Heart left ventricle (tissue), 16 donors: ENCODE data around the gene PHF1. TPM values are rescaled to one million over a fixed set of nuclear protein-coding genes. Genes with fewer than 3 reads are reported as not detected.

Experiments
- ATAC-seq, 4 donors: fragments of 200-7000 bp; cut with Tn5 transposase; one replicate each; pipeline ENCODE4 v1.9.1; 2020 to 2022; ENCODE audit warnings: moderate library complexity in 4 of 4, mild to moderate bottlenecking in 3 of 4, moderate number of reproducible peaks in 1 of 4
- DNase-seq, 5 donors: peaks; one replicate each; pipeline ENCODE4 v3.0.0-alpha.2; 2020
- H3K27ac ChIP-seq, 12 donors: fragments of 200-600 bp; sonication (generic) in 4 of 12; one replicate each; pipeline versions ENCODE4 v1.5.0 to v1.8.0; 2016 to 2022; ENCODE audit warnings: mild to moderate bottlenecking in 2 of 12
- H3K27me3 ChIP-seq, 9 donors: fragments of 200-600 bp; sonication (generic) in 2 of 9; one replicate each; pipeline versions ENCODE4 v1.5.1 to v1.8.0; 2016 to 2022; ENCODE audit warnings: mild to moderate bottlenecking in 3 of 9
- H3K36me3 ChIP-seq, 9 donors: fragments of 200-600 bp; sonication (generic) in 2 of 9; one replicate each; pipeline versions ENCODE4 v1.5.0 to v1.8.0; 2018 to 2022; ENCODE audit warnings: mild to moderate bottlenecking in 2 of 9
- H3K4me1 ChIP-seq, 12 donors: fragments of 200-600 bp; sonication (generic) in 4 of 12; one replicate each; pipeline versions ENCODE4 v1.5.0 to v1.8.0; 2016 to 2022; ENCODE audit warnings: mild to moderate bottlenecking in 3 of 12
- H3K4me3 ChIP-seq, 12 donors: fragments of 200-600 bp; sonication (generic) in 4 of 12; one replicate each; pipeline versions ENCODE4 v1.5.0 to v1.8.0; 2017 to 2022; ENCODE audit warnings: mild to moderate bottlenecking in 9 of 12, moderate library complexity in 4 of 12
- H3K9me3 ChIP-seq, 12 donors: fragments of 200-600 bp; sonication (generic) in 4 of 12; one replicate each; pipeline versions ENCODE4 v1.5.0 to v1.8.0; 2016 to 2022; ENCODE audit warnings: mild to moderate bottlenecking in 1 of 12
- POLR2A ChIP-seq, 2 donors: fragments of 450-650 bp; IDR thresholded peaks; one replicate each; pipeline ENCODE4 v1.6.1; 2017; ENCODE audit warnings: antibody characterized with exemption in 2 of 2, mild to moderate bottlenecking in 2 of 2, moderate library complexity in 2 of 2
- WGBS, 4 donors: extraction: QIAGEN DNeasy Blood & Tissue Kit in 2 of 4; methylation state at CpG; one replicate each; pipeline versions ENCODE4 v1.1.5 to v1.1.7; 2013 to 2018; 5-methylcytosine and 5-hydroxymethylcytosine counted together
- intact Hi-C, 10 donors: fragments of 100-400 bp; cut with DNase I; formaldehyde crosslinking; loops; one replicate each; pipeline versions ENCODE4 v1.11.1 to v1.14.2; 2022
- polyA plus RNA-seq, 2 donors: library from polyadenylated mRNA; stranded (reverse); fragments of 200-250 nt; gene quantifications; one replicate each; pipeline ENCODE4 v1.2.3, GENCODE V29; 2013
- total RNA-seq, 9 donors: library from RNA; depleted of rRNA in 2 of 9; stranded (reverse); fragments of >200 nt in 2 of 9; fragmentation: NEBNext Ultra II Directional in 3 of 9; extraction: Animal tissue kit (Norgen Biotek cat#: 25700) in 3 of 9; gene quantifications; one replicate each; pipeline versions ENCODE4 v1.1.0 to v1.2.4, GENCODE V29; 2016 to 2023
- TF ChIP-seq, protein P1 (sequence below), 12 donors: fragments of 200-600 bp; sonication (generic) in 4 of 12; IDR thresholded peaks; one replicate each; pipeline versions ENCODE4 v1.5.0 to v1.8.0; 2018 to 2022; ENCODE audit warnings: antibody characterized with exemption in 12 of 12, mild to moderate bottlenecking in 5 of 12
- donor health status: ischemic (EF 13 %, LVEDD 7.1; RV severe dilation, severe dysfunction).
- donor health status: healthy with polysubstance abuse.
- donor health status: DM: no; HTN: yes; CAD: no.
- donor health status: DM: no; HTN: no; CAD: no.
- donor health status: ischemic (EF 25% LVEDD 6.9; RV normal size, moderate dysfunction).
- donor health status: ischemic (EF 25% LVEDD 5.7; RV mildly dilated, moderate dysfunction).
- donor health status: healthy.
- donor health status: DM: yes; HTN: yes; CAD: no.
- donor health status: ischemic (EF 35%, LVEDD 5.7; RV mildly dilated, moderate dysfunction).
- donor health status: nonischemic (EF 11% LVEDD 7.7; RV severe dilation, severe dysfunction).
- donor health status: DM: yes; HTN: yes; CAD: no.
- donor health status: PGD.
- donor health status: ischemic (EF 29% LVEDD 5.4; RV normal size, mild dysfunction).
- donor health status: nonischemic (EF 23%, LVEDD 6.1; RV moderate dilation, normal function).

Gene PHF1
- total and polyA plus RNA-seq, 11 donors: 43.0 to 82.1 (median 50.0) TPM

DNA sequence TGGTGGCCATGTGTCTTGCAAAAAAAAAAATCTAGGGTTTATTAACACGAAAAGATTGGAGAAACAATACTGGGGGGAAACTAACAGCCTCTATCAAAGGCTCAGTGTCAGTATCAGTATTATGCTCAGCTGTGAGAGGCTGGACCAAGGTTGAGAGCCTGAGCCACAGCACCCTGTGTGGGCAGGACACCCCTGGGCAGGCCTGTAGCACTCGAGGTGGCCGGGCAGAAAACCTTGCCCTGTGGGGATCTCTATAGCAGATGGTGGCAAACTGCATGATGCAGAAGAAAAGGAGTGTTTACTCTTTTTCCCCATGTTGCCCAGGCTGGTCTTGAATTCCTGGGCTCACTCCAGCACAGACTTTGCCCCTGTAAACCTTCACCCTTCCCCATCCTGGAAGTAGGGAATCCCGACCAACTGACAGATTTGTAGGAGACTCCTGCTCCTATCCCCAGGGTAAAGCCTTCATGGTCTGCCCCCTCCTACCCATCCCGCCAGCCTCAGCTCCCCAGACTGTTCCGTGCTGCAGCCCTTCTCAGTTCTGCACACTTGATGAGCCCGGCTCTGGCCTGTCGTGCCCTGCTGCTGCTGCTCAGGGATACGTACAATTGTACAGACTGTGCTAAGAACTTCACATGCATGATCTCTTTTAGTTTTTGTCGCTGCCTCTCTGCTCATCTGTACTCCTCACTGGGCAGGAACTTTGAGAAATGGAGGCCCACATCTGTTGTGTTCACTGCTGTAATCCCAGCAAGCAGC is 27.2 kb upstream of the PHF1 start:
- ATAC-seq (peak in 1 of 4 donors; percentile 20), DNase-seq (no peak)
- TF ChIP-seq, protein P1, sequence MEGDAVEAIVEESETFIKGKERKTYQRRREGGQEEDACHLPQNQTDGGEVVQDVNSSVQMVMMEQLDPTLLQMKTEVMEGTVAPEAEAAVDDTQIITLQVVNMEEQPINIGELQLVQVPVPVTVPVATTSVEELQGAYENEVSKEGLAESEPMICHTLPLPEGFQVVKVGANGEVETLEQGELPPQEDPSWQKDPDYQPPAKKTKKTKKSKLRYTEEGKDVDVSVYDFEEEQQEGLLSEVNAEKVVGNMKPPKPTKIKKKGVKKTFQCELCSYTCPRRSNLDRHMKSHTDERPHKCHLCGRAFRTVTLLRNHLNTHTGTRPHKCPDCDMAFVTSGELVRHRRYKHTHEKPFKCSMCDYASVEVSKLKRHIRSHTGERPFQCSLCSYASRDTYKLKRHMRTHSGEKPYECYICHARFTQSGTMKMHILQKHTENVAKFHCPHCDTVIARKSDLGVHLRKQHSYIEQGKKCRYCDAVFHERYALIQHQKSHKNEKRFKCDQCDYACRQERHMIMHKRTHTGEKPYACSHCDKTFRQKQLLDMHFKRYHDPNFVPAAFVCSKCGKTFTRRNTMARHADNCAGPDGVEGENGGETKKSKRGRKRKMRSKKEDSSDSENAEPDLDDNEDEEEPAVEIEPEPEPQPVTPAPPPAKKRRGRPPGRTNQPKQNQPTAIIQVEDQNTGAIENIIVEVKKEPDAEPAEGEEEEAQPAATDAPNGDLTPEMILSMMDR (IDR thresholded peaks at IDR 0.05): no peak
- TF ChIP-seq POLR2A (IDR thresholded peaks at IDR 0.05): no peak
- H3K27ac ChIP-seq: no peak overlapping the region
- intact Hi-C loops: no loop called here
- no peaks in the 10 kb centered on the region for H3K36me3 ChIP-seq
- no peaks in the 10 kb centered on the region for H3K9me3 ChIP-seq
- no peak overlapping the region for H3K4me3 ChIP-seq
- H3K4me1 ChIP-seq: no peaks in the 10 kb centered on the region
- no peaks in the 10 kb centered on the region for H3K27me3 ChIP-seq
- 70 to 85% (median 82%) methylated on average over 9 to 10 of the region's 10 CpGs for WGBS, 4 donors

DNA sequence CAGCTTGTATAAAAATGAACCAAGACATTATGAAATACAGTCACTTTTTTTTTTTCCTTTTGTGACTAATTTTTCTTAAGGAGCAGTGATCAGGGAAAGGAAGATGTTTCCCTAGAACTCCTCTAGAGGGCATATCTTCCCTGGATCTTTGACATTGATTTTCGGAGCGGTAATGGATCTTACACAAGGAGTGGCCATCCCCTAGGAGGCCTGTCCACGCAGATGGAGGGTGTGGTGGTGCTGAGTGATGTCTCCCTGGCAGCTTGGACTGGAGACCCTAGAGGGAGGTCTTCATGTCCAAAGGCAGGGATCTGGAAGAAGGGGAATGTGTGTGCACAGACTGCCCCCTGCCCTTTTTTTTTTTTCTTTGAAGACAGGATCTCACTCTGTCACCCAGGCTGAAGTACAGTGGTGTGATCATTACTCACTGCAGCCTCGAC is 26.2 kb upstream of the PHF1 start:
- TF ChIP-seq, protein P1 (IDR thresholded peaks at IDR 0.05): peak in 6 of 12 donors; percentile 11 to 36 (median 22)
- TF ChIP-seq POLR2A (IDR thresholded peaks at IDR 0.05): no peak
- Histone ChIP-seq H3K27ac (no peak overlapping the region), H3K9me3 (no peaks in the 10 kb centered on the region), H3K27me3 (no peaks in the 10 kb centered on the region), H3K4me1 (no peaks in the 10 kb centered on the region), H3K4me3 (no peak overlapping the region), H3K36me3 (no peaks in the 10 kb centered on the region)
- 26 to 43% (median 34%) methylated on average over 4 of the region's 4 CpGs for WGBS, 4 donors
- no peak for DNase-seq
- intact Hi-C loops: no loop called here
- peak in 1 of 4 donors; percentile 41 for ATAC-seq

DNA sequence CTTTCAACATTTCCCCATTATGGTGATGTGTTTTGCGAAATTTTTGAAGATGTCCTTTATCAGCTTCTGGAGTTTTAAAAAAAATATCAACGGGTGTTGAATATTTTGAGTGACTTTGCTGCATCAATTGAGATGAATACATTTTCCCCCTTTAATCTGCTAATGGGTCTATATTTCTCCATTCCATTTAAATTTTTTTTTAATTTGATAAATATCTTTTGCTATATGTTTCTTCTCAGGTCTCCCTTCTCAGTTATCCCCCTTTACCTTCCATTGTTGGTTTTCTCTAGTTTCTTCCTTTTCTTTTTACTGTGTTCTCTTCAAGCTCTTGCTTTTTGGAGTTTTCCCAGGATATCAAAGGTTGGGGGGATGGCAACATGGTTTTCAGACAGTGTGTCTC is 20.6 kb upstream of the PHF1 start:
- WGBS, 4 donors: 89 to 96% (median 93%) methylated on average over 2 of the region's 2 CpGs
- H3K4me1 ChIP-seq: peaks cover 4 to 19% (median 8%) of the 10 kb centered on the region in 12 donors
- H3K4me3 ChIP-seq: no peak overlapping the region
- intact Hi-C loops: loop anchor here in 3 of 10 donors (2.0 to 5.0 kb wide), 3 partner anchors 21 to 37 kb away; partner anchors contain the start of gene PHF1 (in 1 of the 3)
- no peak overlapping the region for H3K27ac ChIP-seq
- H3K36me3 ChIP-seq: no peaks in the 10 kb centered on the region
- H3K9me3 ChIP-seq: no peaks in the 10 kb centered on the region
- DNase-seq (no peak), ATAC-seq (no peak)
- TF ChIP-seq POLR2A (IDR thresholded peaks at IDR 0.05): no peak
- TF ChIP-seq, protein P1 (IDR thresholded peaks at IDR 0.05): no peak
- no peaks in the 10 kb centered on the region for H3K27me3 ChIP-seq

DNA sequence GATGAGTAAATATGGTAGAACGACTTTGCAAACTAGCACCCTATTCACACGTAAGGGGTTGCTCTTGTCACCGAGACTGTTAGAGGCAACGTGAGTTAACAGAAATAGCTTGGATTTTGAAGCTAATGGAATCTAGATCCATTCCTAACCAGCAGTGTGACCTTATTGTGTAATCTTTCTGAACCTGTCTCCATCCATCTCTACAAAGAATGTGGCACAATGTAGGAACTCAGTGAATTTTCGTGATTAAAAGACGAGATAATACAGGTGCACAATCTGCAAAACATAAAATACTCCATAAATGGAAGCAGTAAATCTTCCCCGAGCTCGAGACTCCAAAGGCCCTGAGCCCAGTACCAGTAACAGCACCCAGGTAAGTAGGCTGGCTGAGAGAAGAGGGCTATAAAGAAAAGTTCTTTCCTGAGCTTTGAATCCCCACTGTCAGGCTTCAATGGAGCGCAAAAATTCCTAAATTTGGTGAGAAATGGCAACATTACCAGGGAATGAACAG is 20.0 kb upstream of the PHF1 start:
- peaks cover 4 to 19% (median 8%) of the 10 kb centered on the region in 12 donors for H3K4me1 ChIP-seq
- H3K27me3 ChIP-seq: no peaks in the 10 kb centered on the region
- 75 to 78% (median 77%) methylated on average over 9 of the region's 9 CpGs for WGBS, 4 donors
- peak overlapping the region in 11 of 12 donors; percentile 4 to 72 (median 57) for H3K4me3 ChIP-seq
- no peaks in the 10 kb centered on the region for H3K9me3 ChIP-seq
- intact Hi-C loops: loop anchor here in 7 of 10 donors (1.0 to 5.0 kb wide), 7 partner anchors 19 to 63 kb away; partner anchors contain the start of genes CUTA (in 1 of the 7), PHF1 (in 1 of the 7) and ZBTB9 (in 1 of the 7)
- DNase-seq (no peak), ATAC-seq (no peak)
- H3K27ac ChIP-seq: peak overlapping the region; percentile 14 to 93 (median 88)
- no peaks in the 10 kb centered on the region for H3K36me3 ChIP-seq
- TF ChIP-seq, protein P1 (IDR thresholded peaks at IDR 0.05): no peak
- TF ChIP-seq POLR2A (IDR thresholded peaks at IDR 0.05): no peak
